ENCODE measurements around the gene ARHGEF12.
A peak's percentile ranks its signal among the peaks of the same experiment; 100 is the strongest.

Gene ARHGEF12, protein sequence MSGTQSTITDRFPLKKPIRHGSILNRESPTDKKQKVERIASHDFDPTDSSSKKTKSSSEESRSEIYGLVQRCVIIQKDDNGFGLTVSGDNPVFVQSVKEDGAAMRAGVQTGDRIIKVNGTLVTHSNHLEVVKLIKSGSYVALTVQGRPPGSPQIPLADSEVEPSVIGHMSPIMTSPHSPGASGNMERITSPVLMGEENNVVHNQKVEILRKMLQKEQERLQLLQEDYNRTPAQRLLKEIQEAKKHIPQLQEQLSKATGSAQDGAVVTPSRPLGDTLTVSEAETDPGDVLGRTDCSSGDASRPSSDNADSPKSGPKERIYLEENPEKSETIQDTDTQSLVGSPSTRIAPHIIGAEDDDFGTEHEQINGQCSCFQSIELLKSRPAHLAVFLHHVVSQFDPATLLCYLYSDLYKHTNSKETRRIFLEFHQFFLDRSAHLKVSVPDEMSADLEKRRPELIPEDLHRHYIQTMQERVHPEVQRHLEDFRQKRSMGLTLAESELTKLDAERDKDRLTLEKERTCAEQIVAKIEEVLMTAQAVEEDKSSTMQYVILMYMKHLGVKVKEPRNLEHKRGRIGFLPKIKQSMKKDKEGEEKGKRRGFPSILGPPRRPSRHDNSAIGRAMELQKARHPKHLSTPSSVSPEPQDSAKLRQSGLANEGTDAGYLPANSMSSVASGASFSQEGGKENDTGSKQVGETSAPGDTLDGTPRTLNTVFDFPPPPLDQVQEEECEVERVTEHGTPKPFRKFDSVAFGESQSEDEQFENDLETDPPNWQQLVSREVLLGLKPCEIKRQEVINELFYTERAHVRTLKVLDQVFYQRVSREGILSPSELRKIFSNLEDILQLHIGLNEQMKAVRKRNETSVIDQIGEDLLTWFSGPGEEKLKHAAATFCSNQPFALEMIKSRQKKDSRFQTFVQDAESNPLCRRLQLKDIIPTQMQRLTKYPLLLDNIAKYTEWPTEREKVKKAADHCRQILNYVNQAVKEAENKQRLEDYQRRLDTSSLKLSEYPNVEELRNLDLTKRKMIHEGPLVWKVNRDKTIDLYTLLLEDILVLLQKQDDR (N-terminal part only)

DNA sequence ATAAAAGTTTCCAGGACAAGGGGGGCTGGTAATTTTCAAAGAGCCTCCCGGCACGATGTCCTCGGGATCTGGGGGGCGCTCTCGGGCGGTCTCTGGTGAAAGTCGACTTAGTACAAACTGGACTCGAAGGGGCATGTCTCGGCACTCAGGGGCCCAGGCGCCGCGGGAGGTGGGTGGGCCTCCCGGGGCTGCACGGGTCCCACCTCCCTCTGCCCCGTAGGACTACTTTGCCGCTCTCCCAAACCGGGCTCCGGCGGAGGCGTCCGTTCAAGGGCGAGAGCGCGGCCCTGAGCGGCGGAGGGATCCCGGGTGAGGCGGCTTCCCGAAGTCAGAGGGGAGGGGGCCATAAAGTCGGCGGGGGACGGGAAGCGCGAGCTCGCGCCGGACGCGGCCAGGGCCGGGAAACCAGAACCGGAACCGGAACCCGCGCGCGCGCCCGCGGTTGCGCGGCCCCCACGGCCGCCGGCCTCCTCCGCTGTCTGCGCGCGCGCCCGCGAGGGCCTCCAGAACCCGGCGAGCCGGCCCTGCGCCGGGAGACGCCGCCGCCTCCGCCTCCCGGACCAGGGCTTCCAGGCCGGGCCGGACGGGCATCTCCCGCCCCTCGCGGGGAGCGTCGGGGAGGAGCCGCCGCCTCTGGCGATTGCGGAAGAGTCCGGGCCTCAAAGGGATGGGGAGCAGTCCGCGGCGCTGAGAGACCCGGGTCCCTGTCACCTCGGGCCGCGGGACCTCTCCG lies at the start of gene ARHGEF12:
ARHGEF12 (plus strand) TSS at position 506 of the 733 bp plus-strand sequence. CDS start 831 bp downstream, outside the sequence.
- Mint-ChIP-seq H3K9me3 (no peaks in the 10 kb centered on the region), H3K4me3 (peak within 1 kb of the TSS; percentile 95), H3K4me1 (peaks cover 35% of the 10 kb centered on the region), H3K27me3 (peaks cover 48% of the 10 kb centered on the region), H3K27ac (peak within 1 kb of the TSS; percentile 73), H3K36me3 (peaks cover 3% of the 10 kb centered on the region)

- H3K9me3 Mint-ChIP-seq, result no peaks in the 10 kb centered on the region
- H3K36me3 Mint-ChIP-seq, result no peaks in the 10 kb centered on the region
- no peak overlapping the region for H3K4me3 Mint-ChIP-seq
Measured at GRCh38 chr11:120288021-120288420, 48.2 kb upstream of the ARHGEF12 start.

DNA sequence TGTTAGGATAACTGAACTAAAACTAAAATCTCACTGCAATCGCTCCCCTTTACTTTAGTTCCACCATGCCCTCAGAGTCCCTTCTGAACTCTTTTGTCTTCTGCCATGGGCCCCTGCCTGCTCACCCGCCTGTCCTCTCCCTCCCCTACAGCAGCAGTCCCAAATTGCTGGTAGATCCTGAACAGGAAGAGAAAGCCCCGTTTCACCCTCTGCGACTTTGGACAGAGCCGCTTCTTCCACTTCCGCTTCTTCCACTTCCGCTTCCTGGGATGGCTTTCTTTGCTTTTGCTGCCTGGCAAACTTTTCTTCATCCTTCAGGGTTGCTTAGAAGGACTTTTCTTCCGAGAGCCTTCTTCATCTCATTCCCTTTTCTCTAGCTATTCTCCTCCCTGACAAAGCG lies 46.8 kb upstream of the ARHGEF12 start:
- H3K9me3 Mint-ChIP-seq, result no peaks in the 10 kb centered on the region
- no peak overlapping the region for H3K4me3 Mint-ChIP-seq
- no peaks in the 10 kb centered on the region for H3K36me3 Mint-ChIP-seq
- peak overlapping the region; percentile 59 for H3K27ac Mint-ChIP-seq
- no peaks in the 10 kb centered on the region for H3K4me1 Mint-ChIP-seq
- peaks cover 15% of the 10 kb centered on the region for H3K27me3 Mint-ChIP-seq

More at GRCh38 chr11:120288021-120288420, 48.2 kb upstream of the ARHGEF12 start:
- no peak overlapping the region for H3K27ac Mint-ChIP-seq
- no peaks in the 10 kb centered on the region for H3K4me1 Mint-ChIP-seq
- H3K27me3 Mint-ChIP-seq, result peaks cover 9% of the 10 kb centered on the region

GRCh38 chr11:120290956-120291355 lies 45.3 kb upstream of the ARHGEF12 start:
- no peaks in the 10 kb centered on the region for H3K9me3 Mint-ChIP-seq
- no peaks in the 10 kb centered on the region for H3K36me3 Mint-ChIP-seq
- no peak overlapping the region for H3K27ac Mint-ChIP-seq
- H3K4me1 Mint-ChIP-seq, result no peaks in the 10 kb centered on the region
- H3K4me3 Mint-ChIP-seq, result no peak overlapping the region
- H3K27me3 Mint-ChIP-seq, result peaks cover 17% of the 10 kb centered on the region

GRCh38 chr11:120293038-120293800 lies 43.0 kb upstream of the ARHGEF12 start:
- Mint-ChIP-seq H3K27me3 (peaks cover 18% of the 10 kb centered on the region), H3K4me1 (no peaks in the 10 kb centered on the region), H3K4me3 (no peak overlapping the region), H3K9me3 (no peaks in the 10 kb centered on the region), H3K27ac (no peak overlapping the region), H3K36me3 (no peaks in the 10 kb centered on the region)

- Mint-ChIP-seq H3K27me3 (peaks cover 18% of the 10 kb centered on the region), H3K27ac (no peak overlapping the region), H3K36me3 (no peaks in the 10 kb centered on the region), H3K4me3 (no peak overlapping the region), H3K9me3 (no peaks in the 10 kb centered on the region), H3K4me1 (no peaks in the 10 kb centered on the region)
Measured at GRCh38 chr11:120294096-120294495, 42.1 kb upstream of the ARHGEF12 start.

GRCh38 chr11:120295099-120295498 lies 41.1 kb upstream of the ARHGEF12 start:
- no peak overlapping the region for H3K27ac Mint-ChIP-seq
- H3K4me1 Mint-ChIP-seq, result no peaks in the 10 kb centered on the region
- H3K27me3 Mint-ChIP-seq, result peaks cover 17% of the 10 kb centered on the region
- H3K9me3 Mint-ChIP-seq, result no peaks in the 10 kb centered on the region
- H3K36me3 Mint-ChIP-seq, result no peaks in the 10 kb centered on the region
- H3K4me3 Mint-ChIP-seq, result no peak overlapping the region

DNA sequence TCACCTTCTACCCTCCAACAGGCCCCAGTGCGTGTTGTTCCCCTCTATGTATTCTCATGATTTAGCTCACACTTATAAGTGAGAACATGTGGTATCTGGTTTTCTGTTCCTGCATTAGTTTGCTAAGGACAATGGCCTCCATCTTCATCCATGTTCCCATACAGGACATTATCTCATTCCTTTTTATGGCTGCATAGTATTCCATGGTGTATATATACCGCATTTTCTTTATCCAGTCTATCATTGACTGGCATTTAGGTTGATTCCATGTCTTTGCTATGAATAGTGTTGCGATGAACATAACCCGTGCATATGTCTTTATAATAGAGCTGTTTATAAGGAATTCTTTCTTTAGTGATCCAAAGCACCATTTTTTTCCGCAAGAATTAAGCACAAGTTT lies 39.7 kb upstream of the ARHGEF12 start:
- peaks cover 15% of the 10 kb centered on the region for H3K27me3 Mint-ChIP-seq
- no peak overlapping the region for H3K4me3 Mint-ChIP-seq
- no peaks in the 10 kb centered on the region for H3K9me3 Mint-ChIP-seq
- H3K27ac Mint-ChIP-seq, result no peak overlapping the region
- H3K36me3 Mint-ChIP-seq, result no peaks in the 10 kb centered on the region
- no peaks in the 10 kb centered on the region for H3K4me1 Mint-ChIP-seq

- no peaks in the 10 kb centered on the region for H3K4me1 Mint-ChIP-seq
- no peak overlapping the region for H3K4me3 Mint-ChIP-seq
- peaks cover 16% of the 10 kb centered on the region for H3K27me3 Mint-ChIP-seq
- no peaks in the 10 kb centered on the region for H3K9me3 Mint-ChIP-seq
- no peaks in the 10 kb centered on the region for H3K36me3 Mint-ChIP-seq
- no peak overlapping the region for H3K27ac Mint-ChIP-seq
Measured at GRCh38 chr11:120298461-120298860, 37.8 kb upstream of the ARHGEF12 start.

GRCh38 chr11:120302001-120302805 lies 34.0 kb upstream of the ARHGEF12 start:
- H3K27ac Mint-ChIP-seq, result no peak overlapping the region

DNA sequence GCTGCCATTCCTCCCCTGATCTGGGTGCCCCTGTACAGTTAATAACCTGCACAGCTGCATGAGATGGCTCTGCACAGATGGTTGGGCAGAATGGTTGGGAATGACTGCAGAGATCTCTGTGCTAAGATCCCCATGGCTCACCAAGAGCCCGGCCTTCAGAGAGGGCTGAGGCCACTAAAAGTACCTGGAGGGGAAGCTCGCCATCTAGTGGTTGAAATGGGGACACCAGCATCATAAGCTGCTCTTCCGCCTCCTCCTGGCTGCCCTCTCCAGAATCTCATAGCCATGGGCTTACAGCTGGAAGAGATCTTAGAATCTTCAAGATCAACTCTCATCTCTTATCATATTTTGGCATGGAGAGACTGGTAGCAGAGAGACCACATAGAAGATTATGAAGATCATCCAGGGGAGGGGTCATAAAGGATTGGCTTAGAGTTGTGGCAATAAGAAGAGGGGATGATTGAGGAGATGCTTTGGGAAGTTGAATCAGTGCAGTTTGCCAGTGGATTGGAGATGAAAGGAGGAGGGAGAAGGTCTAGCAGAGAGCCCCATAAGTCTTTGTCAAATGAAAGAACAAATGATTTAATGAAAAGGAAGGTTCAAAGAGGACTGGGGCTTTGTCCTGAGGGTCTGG lies 33.1 kb upstream of the ARHGEF12 start:
- Mint-ChIP-seq H3K27ac (no peak overlapping the region), H3K27me3 (peaks cover 4% of the 10 kb centered on the region), H3K9me3 (no peaks in the 10 kb centered on the region), H3K4me3 (no peak overlapping the region), H3K4me1 (no peaks in the 10 kb centered on the region), H3K36me3 (no peaks in the 10 kb centered on the region)

More at GRCh38 chr11:120302001-120302805, 34.0 kb upstream of the ARHGEF12 start:
- H3K36me3 Mint-ChIP-seq, result no peaks in the 10 kb centered on the region
- H3K9me3 Mint-ChIP-seq, result no peaks in the 10 kb centered on the region
- no peaks in the 10 kb centered on the region for H3K4me1 Mint-ChIP-seq
- H3K27me3 Mint-ChIP-seq, result peaks cover 4% of the 10 kb centered on the region
- H3K4me3 Mint-ChIP-seq, result no peak overlapping the region

DNA sequence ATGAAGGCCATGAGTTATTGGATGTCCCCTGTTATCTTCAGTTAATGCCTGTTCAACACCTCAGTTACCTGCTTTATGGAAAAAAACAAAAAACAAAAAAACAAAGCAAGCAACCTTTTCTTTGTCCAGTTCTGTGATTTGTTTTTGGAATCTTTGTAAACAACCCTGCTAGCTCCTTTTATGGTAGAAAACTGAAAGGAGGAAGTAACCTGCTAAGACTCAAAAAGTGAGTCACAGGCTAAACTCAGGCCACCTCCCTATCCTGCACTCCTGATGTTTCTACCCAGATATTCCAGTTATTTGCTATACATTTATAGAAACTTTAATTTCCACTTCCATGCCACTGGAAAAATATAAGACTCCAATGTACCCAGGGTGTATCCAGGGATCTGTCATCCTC lies 31.7 kb upstream of the ARHGEF12 start:
- no peaks in the 10 kb centered on the region for H3K4me1 Mint-ChIP-seq
- peaks cover 4% of the 10 kb centered on the region for H3K27me3 Mint-ChIP-seq
- H3K4me3 Mint-ChIP-seq, result no peak overlapping the region
- H3K9me3 Mint-ChIP-seq, result no peaks in the 10 kb centered on the region
- H3K36me3 Mint-ChIP-seq, result no peaks in the 10 kb centered on the region
- H3K27ac Mint-ChIP-seq, result no peak overlapping the region

DNA sequence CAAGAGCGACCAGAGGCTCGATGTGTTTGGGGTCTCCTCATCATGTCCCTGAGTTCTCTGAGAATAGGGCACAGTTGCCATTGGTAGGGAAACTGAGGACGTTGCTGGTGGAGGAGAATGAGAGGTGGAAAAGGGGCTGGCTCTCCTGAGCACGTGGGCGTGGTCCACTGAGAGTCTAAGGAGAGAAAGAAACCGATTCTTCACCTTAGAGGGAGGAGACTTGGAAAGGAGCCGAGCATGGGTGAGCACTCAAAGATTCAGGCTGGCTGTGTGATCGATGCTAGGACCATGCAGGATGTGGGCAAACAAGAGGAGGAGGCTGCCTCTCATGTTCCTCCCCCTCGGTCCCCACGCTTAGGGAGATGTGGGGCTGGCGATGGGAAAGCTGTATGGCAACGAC lies 30.9 kb upstream of the ARHGEF12 start:
- Mint-ChIP-seq H3K27ac (no peak overlapping the region), H3K4me3 (no peak overlapping the region), H3K4me1 (no peaks in the 10 kb centered on the region), H3K9me3 (no peaks in the 10 kb centered on the region), H3K27me3 (peaks cover 3% of the 10 kb centered on the region), H3K36me3 (no peaks in the 10 kb centered on the region)
